OCI-M2 (cell line): Measurements from ENCODE around the gene TSC22D3.
"Not testable (repeated sequence)": the region's sequence is repeated elsewhere in the genome, so short reads cannot be mapped to it uniquely, and the experiment has no call there.

ENCODE experiments used
- DNase-seq: peaks from one replicate; lab custom pipeline; 2025; ENCODE audit not compliant: unreplicated experiment; lab: John Stamatoyannopoulos, UW

Gene TSC22D3

GRCh38 chrX:107775734-107776511 lies at the start of gene TSC22D3:
Gene TSC22D3 (minus strand): TSS chrX:107775787. CDS start chrX:107775419, 368 bp downstream.
- DNase-seq, result no peak

- DNase-seq, result no peak
These were observed 47.9 kb upstream of the TSC22D3 start for GRCh38 chrX:107823456-107823855.

- no peak for DNase-seq
These were observed 47.5 kb upstream of the TSC22D3 start for GRCh38 chrX:107823042-107823441.

DNA sequence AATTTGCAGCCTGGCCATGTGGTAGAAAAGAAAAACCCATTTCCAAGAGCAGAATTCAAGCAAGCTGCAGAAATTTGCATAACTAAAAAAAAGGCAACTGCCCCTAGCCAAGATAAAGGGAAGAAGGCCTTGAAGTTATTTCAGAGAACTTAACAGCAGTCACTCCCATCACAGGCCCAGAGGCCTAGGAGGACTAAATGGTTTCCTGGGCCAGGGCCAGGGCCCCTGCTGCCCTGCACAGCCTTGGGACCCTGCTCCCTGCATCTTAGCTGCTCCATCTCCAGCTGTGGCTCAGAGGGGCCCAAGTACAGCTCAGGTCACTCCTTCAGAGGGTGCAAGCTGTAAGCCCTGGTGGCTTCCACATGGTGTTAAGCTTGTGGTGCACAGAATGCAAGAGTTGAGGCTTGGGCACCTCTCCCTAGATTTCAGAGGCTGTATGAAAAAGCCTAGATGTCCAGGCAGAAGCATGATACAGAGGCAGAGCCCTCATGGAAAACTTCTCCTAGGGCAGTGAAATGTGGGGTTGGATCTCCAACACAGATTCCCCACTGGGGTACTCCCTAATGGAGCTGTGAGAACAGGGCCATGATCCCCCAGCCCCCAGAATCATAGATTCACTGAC lies 43.4 kb upstream of the TSC22D3 start:
- DNase-seq, result no peak

DNA sequence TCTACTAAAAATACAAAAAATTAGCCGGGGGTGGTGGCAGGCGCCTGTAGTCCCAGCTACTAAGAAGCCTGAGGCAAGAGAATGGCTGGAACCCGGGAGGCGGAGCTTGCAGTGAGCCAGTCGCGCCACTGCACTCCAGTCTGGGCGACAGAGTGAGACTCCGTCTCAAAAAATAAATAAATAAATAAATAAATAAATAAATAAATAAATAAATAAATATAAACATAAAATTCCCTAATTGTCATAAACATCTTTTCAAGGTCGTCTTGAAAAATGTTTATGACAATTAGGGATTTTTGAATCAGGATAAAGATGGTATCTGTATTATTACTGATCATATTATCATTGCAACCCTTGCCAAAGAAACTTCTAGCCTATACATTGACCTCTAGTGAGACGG lies 34.5 kb upstream of the TSC22D3 start:
- DNase-seq, result not testable (repeated sequence)

DNA sequence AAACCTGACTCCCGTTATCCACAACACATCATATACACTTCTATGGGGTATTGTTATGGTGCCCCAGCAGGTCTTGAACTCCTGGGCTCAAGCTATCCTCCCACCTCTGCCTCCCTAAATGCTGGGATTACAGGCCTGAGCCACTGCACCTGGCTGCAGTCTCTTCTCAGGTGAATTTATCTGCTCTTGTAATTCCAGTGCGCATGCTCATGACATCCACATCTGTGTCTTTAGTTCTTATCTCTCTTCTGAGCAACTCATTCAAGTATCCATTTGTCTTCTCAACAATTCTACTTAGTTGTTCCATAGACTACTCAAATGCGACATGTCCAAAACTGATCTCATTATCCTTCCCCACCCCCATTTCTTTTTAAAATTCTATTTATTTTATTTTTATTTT lies 29.6 kb upstream of the TSC22D3 start:
- no peak for DNase-seq

GRCh38 chrX:107804427-107804826 lies 28.8 kb upstream of the TSC22D3 start:
- DNase-seq, result no peak

- no peak for DNase-seq
These were observed 12.2 kb upstream of the TSC22D3 start for GRCh38 chrX:107787827-107788226.

DNA sequence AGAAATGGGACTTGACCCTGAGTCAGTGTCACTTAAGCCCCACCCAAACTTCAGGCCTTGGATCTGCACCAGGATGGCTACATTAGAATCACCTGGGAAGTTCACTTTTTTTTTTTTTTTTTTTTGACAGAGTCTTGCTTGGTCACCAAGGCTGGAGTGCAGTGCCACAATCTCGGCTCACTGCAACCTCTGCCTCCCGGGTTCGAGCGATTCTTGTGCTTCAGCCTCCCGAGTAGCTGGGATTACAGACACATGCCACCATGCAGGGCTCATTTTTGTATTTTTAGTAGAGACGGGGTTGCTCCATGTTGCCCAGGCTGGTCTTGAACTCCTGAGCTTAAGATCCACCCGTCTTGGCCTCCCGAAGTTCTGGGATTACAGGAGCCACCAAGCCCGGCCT lies 4.9 kb upstream of the TSC22D3 start:
- no peak for DNase-seq

DNA sequence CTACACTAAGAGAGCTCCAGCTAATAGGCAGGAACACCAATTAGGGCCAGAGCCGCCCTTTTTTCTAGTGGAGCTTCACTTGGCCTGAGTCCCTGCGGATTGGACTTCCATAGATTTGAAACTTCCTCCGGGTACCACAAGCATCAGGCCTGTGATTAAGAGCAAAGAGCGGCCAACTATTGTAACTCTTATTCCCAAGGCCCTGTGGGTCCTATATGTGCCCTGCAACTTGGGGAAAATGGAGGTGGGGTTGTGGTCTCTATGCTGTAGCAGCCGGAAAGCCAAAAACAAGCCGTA lies 1.9 kb upstream of the TSC22D3 start, which contains the start of gene NCBP2L:
Gene NCBP2L, plus strand, starts transcription at position 198 of the 297 bp plus-strand sequence. CDS start 16,488 bp downstream, outside the sequence.
- DNase-seq, result no peak

- DNase-seq, result peak; percentile 30
These were observed 1.3 kb upstream of the TSC22D3 start for GRCh38 chrX:107776649-107777535.

DNA sequence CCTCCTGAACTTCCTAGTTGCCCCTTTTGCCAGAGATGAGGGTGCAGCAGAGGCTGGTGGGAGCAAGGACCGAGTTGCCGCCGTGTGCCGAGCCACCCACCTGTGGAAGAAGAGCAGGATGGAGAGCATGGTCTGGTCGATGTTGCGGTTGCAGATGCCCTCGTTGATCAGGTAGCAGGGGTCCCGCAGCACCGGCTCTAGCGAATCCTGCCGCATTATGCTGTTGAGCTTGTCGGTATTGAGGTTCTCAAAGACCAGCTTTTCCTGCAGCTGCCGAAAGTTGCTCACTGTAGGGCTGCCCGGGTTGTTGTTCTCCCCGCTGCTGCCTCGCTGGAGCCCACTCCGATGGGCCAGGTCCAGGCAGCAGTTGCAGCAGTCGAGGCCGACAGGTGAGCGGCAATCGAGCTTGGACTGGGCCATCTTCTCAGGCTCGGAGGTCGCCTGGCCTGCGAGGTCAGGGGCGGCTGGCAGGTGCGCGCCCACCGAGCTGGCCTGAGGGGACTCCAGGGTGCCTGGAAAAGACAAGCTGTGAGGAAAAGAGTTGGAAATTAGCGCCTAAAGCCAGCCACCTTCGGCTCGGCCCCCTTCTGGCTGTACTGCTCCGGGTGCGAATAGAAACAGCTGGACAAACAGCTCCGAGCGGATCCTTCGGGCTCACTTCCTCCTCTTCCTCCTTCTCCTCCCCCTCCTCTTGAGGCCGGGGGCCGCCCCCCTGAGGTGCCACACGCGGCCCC lies 420 bp downstream of the TSC22D3 start:
- no peak for DNase-seq

DNA sequence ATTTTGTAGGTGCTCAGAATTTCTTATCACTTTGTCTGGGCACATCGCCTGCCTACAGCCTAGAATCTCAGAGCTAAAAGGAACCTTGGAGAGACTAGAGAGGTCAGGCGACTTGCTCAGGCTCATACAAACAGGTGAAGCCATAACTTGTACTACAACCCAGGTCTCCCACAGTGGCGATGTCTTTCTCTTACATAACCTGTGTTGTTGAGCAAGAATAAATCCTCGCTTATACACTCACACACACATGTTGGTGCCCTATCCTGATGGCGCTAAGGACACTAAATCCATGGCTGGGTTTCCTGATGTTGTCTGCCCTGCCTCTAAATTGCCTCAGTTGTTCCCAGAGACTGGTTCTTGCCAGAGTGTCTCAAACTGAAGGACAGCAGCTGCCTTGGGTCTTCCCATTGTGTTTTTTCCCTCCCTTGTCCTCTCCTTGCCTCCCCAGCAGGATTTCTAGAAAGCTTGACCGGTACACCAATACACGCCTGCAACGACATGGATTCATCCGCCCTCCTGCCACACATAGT lies 1.6 kb downstream of the TSC22D3 start:
- DNase-seq, result no peak

GRCh38 chrX:107773206-107773605 lies 2.4 kb downstream of the TSC22D3 start:
- DNase-seq, result no peak

DNA sequence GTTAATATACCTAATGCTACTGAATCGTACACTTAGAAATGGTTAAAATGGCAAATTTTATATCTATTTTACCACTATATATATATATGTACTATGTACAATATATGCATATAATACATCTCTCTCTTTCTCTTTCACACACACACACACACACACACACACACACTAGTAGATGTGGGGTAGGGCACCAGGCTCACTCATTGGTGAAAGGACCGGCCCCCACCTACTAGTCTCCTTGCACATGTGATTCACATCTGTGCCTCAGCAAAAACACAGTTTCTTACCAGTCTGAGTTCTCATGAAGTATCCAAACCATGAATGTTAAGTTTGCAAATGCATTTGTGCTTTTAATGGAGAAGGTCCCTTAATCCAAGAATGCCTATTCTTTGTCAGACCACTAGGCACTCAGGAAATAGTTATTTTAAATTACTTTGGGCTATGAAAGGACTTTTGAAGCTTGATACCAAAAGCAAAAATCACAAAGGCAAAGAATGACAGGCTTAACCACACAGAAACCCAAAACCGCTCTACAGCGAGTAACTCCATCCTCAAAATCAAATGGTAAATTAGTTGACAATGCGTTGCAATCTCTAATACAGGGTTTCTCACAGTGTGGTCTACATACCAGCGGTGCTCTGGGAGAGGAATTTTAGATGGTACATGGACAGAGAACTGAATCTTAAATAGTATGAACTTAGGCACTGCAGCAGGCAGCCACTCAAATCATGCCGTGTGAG lies 5.8 kb downstream of the TSC22D3 start:
- no peak for DNase-seq

- DNase-seq, result no peak
These were observed 7.5 kb downstream of the TSC22D3 start for GRCh38 chrX:107768051-107768450.

DNA sequence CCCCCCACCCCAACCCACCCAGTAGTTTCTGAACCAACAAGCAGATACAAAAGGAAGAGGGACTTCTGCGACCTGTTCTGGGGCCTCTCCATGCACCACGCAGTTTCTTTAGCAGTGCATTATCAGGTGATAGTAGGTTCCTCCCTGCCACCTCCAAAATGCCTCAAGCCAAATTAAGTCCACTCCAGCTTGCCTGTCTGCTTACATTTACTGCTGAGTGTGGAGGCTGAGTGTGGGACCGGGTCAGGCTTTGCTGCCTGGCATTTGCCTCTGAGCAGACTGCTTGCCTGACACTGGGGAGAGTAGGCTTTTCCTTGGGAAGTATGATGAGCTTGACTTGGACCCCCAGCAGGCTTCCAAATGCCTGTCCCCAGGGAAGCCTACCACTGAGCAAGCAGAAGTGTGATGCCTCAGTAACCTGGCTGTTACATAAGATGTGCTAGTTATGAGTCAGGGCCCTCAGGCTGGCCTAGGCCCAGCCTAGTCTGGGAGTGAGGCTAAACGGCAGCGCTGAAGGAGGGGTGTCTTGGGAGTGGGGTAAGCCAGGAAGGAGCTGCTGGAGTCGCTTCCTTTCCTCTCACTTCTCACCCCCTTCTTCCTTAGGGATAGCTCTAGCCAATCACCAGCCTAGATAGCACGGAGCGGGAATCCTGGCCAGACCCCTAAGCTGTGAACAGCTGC lies 9.0 kb downstream of the TSC22D3 start:
- DNase-seq, result no peak

DNA sequence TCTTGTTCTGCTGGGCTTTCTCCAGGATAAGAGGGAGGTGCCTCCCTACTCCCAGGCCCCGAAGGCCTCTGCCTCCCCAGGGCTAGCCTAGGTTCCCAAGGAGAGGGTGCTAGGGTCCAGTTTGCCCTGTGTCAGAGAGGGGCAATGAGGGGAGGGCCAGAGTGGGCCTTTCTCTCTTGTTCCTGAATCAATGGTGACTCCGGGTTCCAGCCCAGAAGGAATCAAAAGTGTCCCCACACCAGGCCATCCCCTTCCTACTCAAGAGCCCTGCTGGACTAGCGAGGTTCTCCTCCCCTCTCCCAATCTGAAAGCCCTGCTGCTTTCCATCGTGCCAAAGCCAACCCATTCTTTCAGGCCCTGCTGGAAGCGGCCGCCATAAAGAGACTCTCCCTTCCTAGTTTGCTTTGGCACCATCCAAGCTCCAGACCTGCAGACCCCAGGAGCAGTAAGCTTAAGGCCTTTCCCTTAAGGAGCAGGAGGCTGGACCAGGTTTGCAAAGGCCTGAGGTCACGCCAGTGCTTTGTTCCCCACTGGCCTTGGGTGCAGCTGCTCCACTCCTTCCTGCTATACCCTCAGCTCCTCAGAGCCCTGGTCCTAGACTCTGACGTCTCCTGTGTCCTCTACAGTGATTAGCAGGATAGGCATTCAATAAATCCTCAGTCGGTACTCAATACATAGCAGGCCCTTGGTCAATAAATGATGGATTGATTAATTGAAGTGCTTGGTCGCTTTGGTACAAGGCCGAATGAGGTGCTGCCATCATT lies 10.6 kb downstream of the TSC22D3 start:
- no peak for DNase-seq

- no peak for DNase-seq
These were observed 11.9 kb downstream of the TSC22D3 start for GRCh38 chrX:107763647-107764046.
